IPS-20b (cell line): ENCODE results near the gene SYNJ2.

Experiments used
- H3K27ac ChIP-seq: one replicate; pipeline ENCODE4 v1.5.1; 2013; ENCODE audit warnings: low read length
- H3K27me3 ChIP-seq: 2 replicates; pipeline ENCODE4 v1.6.1; 2013; ENCODE audit warnings: mild to moderate bottlenecking, low read length, inconsistent platforms; ENCODE audit not compliant: insufficient read depth
- H3K36me3 ChIP-seq: 2 replicates; pipeline ENCODE4 v1.6.1; 2013; ENCODE audit warnings: low read depth, mild to moderate bottlenecking, inconsistent platforms, low read length, moderate library complexity; ENCODE audit not compliant: insufficient read depth
- H3K4me1 ChIP-seq: 2 replicates; pipeline ENCODE4 v1.6.1; 2013; ENCODE audit warnings: mild to moderate bottlenecking, control low read depth, inconsistent platforms, low read length, moderate library complexity; ENCODE audit not compliant: insufficient read depth
- H3K4me3 ChIP-seq: 2 replicates; pipeline ENCODE4 v1.5.1; 2013; ENCODE audit warnings: mild to moderate bottlenecking, low read length, inconsistent platforms
- H3K9ac ChIP-seq: 2 replicates; pipeline ENCODE4 v1.6.1; 2013; ENCODE audit warnings: low read depth, mild to moderate bottlenecking, inconsistent platforms, low read length, moderate library complexity
- H3K9me3 ChIP-seq: 2 replicates; pipeline ENCODE4 v1.6.1; 2013; ENCODE audit warnings: mild to moderate bottlenecking, low read depth, low read length, inconsistent platforms; ENCODE audit not compliant: insufficient read depth

The SYNJ2 gene

DNA sequence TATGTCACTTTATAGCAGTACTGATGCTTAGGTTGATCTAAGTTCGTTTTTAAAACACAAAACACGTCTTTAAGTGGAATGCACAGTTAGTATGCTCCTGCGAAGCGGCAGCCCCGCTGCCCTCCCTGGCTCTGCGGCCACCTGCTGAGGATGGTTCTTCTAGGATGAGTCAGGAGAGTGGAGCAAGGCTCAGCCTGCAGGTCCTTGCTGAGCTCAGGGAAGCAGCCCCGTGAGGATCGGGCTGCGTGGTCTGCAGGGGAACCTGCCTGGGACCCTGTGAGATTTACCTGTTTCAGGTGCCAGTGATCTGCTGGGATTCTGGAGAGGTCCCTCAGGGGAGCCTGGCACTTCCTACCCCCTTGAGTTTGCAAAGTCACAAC lies 57.5 kb downstream of the SYNJ2 start:
- Histone ChIP-seq H3K9me3 (no peaks in the 10 kb centered on the region), H3K9ac (no peak overlapping the region), H3K4me3 (no peak overlapping the region), H3K27ac (no peak overlapping the region), H3K4me1 (peaks cover 9% of the 10 kb centered on the region), H3K36me3 (no peaks in the 10 kb centered on the region), H3K27me3 (no peaks in the 10 kb centered on the region)

DNA sequence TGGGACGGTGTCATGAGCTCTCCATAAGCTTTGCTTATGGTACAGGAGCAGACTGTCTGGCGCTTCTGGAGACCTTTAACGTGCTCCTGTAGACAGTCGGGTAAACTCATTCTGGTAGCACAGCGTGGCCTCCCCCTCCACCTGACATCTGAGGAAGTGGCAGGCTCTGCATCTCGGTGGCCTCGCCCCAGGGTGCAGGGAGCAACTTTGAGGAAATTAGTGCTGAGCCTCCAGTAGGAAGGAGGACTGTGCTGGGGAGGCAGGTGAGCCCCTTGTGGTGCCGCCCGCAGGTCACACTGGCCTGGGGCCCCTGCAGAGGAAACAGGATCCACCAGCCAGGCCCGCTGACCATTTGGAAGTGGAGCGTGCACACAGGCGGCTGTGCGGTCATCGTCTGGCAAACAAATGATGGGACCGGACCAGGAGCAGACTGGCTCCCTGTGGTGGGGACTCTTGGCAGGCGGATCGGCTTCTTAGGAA lies 57.9 kb downstream of the SYNJ2 start:
- Histone ChIP-seq H3K9ac (no peak overlapping the region), H3K27ac (no peak overlapping the region), H3K9me3 (no peaks in the 10 kb centered on the region), H3K4me3 (no peak overlapping the region), H3K36me3 (no peaks in the 10 kb centered on the region), H3K27me3 (no peaks in the 10 kb centered on the region), H3K4me1 (peaks cover 9% of the 10 kb centered on the region)

DNA sequence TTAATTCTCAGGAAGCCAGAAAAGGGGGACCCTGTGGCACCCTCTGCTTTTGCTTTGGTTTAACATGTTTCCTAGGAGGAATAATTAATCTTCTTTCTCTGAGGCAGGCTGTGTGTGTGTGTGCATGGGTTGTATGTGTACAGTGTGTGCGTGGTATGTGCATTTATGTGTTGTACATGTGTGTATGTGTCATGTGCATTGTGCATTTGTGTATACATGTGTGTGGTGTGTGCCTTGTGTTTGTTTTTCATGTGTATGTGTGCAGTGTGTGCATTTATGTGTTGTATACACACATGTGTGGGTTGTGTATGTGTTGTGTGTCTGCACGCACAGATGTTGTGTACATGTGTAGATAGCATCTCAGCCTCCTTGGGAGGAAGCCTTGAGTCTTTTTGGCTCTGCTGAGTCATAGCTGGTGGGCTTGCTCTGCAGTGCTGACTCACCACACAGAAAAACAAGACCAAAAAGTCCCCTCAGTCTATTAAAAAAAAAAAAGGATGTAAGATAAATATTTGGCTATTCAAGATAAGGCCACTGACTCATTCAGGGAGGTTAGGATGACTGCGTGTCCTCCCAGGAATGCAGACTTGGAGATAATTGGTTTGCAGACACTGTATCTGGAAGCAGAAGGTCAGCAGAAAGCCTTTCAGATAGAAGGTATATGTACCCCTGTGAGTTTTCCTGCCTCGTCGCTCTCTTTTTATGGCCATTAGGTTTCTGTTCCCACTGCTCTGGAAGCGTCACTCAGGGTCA lies 58.6 kb downstream of the SYNJ2 start:
- H3K4me1 ChIP-seq = peaks cover 9% of the 10 kb centered on the region
- H3K27me3 ChIP-seq = no peaks in the 10 kb centered on the region
- H3K36me3 ChIP-seq = no peaks in the 10 kb centered on the region
- H3K4me3 ChIP-seq = no peak overlapping the region
- no peaks in the 10 kb centered on the region for H3K9me3 ChIP-seq
- no peak overlapping the region for H3K27ac ChIP-seq
- no peak overlapping the region for H3K9ac ChIP-seq

DNA sequence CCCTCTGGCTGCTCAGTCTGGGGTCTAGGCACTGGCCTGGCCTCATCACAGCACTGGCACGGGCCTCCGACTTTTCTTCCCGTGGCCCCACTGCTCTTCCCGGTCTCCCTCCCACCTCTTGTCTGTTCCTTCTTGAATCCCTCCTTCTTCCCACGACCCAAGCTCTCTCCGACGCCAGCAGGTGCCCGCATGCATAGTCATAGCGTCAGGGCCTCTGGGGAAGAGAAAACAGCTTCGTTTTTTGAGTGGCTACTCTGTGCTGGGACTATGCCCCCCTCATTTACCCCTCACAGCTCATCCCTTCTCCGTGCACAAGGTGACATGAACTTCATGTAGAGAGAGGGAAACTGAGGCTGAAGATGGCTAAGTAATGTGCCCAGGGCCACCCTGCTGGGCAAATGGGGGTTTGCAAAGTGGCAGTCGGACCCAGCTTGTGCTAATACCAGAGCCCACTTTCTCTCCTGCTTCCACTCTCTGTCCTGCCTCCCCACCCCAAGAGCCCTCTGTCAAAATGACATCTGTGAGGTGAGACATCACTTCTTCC lies 59.2 kb downstream of the SYNJ2 start:
- Histone ChIP-seq H3K9ac (no peak overlapping the region), H3K27ac (no peak overlapping the region), H3K4me1 (peaks cover 9% of the 10 kb centered on the region), H3K36me3 (no peaks in the 10 kb centered on the region), H3K27me3 (no peaks in the 10 kb centered on the region), H3K9me3 (no peaks in the 10 kb centered on the region), H3K4me3 (no peak overlapping the region)

DNA sequence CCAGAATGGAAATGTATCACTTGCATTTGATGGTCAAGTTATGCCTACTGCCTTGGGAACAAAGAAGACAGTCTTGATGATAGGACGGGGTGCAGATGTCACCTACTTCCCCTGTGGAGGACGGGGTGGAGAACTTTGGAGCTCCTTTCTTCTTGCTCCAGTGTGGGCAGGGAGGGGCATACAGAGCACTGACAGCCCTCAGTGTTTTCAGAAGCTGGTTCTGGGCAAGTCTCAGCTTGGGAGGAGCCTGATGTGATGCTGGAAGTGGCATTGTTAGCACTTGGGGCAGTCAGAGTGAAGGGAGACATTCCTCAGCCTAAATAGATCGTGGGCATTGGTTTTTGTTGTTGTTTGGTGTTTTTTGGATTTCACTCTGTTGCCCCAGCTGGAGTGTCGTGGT lies 59.7 kb downstream of the SYNJ2 start:
- Histone ChIP-seq H3K4me1 (peaks cover 9% of the 10 kb centered on the region), H3K36me3 (no peaks in the 10 kb centered on the region), H3K9ac (no peak overlapping the region; the same call in 1 of the 2 replicates), H3K4me3 (no peak overlapping the region), H3K27me3 (no peaks in the 10 kb centered on the region), H3K9me3 (no peaks in the 10 kb centered on the region), H3K27ac (no peak overlapping the region)

DNA sequence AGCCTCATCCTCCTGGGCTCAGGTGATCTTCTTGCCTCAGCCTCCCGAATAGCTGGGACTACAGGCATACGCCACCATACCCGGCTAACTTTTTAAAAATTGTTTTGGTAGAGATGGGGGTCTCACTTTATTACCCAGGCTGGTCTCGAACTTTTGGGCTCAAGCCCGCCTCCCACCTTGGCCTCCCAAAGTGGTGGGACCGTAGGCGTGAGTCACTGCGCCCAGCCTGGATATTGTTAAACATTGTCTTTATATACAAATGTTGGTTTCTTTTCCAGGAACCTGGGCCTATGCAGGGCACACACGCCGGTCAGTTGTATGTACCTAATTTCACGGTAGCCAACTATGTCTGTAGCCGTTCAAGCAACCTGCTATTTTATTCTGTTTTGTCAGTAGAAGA lies 60.1 kb downstream of the SYNJ2 start:
- Histone ChIP-seq H3K27ac (no peak overlapping the region), H3K36me3 (no peaks in the 10 kb centered on the region), H3K9me3 (no peaks in the 10 kb centered on the region), H3K27me3 (no peaks in the 10 kb centered on the region), H3K4me1 (peaks cover 9% of the 10 kb centered on the region), H3K4me3 (no peak overlapping the region), H3K9ac (no peak overlapping the region; the same call in 1 of the 2 replicates)

DNA sequence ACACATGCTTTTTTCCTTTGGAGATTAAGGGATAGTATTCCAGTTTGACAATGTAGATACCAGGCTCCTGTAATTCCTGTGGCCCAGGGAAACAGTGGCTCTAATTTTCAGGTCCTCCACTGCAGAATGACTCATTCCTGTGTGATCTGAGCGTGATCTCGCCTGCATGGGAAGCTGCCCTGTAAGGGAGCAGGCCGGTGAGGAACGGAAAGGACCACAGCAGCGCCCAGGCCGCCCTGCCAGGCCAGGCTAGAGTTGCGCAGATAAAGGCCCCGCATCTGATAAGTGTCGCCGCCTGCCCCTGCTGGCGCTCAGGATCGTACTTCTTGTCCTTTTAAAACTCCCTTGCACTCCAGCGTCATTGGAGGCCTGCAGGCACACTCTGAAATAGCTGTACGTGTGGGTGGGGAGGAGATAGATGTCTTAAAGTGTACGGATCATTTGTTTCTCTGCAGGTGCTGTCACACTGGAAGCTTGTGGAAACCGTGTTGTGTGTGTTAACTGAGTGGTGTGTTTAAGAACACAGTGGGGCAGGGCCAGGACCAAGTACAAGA lies 60.7 kb downstream of the SYNJ2 start:
- H3K9ac ChIP-seq = no peak overlapping the region; the same call in 1 of the 2 replicates
- no peaks in the 10 kb centered on the region for H3K36me3 ChIP-seq
- H3K9me3 ChIP-seq = no peaks in the 10 kb centered on the region

DNA sequence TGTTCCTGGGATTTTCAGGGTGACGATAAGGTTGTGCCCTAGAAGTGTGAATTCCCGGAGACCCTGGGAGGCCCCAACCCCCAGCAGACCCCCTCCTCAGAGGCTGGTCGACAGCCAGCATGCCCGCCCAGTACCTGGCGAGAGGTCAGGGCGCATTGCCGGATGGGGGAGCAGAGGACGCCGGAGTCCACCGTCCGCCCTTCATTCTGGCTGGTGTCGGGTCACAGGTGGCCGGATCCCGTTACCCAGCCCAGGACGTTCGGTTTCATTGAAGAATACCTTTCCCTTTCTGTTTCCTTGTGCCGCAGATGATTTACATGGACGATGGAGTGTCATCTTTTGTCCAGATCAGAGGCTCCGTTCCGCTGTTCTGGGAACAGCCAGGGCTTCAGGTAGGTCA lies 61.3 kb downstream of the SYNJ2 start:
- H3K4me1 ChIP-seq = peaks cover 9% of the 10 kb centered on the region
- H3K36me3 ChIP-seq = no peaks in the 10 kb centered on the region

More for the DNA sequence above, 60.7 kb downstream of the SYNJ2 start:
- H3K4me1 ChIP-seq = peaks cover 9% of the 10 kb centered on the region
- H3K27ac ChIP-seq = no peak overlapping the region
- no peak overlapping the region for H3K4me3 ChIP-seq
- H3K27me3 ChIP-seq = no peaks in the 10 kb centered on the region

DNA sequence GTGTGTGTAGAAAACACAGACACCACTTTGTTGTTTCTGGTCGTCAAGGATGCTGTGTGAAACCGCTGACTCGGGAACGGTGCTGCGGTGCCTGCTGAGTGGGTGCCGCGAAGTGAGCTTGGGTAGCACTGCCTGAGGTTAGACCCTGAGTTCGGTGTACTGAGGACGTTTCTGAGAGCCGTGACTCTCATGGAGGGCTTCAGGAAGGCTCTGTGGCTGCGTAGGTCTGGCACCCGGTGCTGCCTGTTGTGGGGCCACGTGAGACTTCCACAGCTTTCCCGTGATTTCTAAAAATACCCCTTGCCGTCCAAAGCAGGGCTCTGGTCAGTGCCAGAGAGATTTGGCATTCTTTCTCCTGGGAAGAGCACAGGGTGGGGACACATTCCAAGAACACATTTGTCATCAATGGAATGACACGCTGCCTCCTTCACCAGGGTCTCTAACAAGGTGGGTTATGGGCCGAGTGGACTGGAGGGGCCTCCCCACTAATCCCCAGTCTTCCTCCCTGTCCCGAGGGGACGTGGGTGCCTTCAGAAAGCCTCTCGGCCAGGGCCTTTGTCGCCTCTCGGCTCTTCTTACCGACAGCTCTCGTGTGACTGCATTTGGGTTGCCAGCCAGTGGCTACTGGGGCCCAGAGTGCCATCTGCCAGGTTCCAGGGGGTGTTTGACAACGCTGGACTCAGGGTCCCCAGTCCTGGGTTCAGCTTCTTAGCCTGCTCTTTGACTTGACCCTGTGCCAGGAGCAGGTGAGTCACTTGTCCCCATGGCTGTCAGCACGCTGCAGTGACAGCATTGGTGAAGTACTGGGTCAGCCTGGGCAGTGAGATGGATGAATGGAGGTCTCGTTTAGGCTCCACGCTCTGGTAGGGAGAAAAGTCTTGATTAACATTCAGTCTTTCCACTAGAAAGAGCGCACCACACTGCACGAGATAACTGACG lies 62.2 kb downstream of the SYNJ2 start:
- H3K27ac ChIP-seq = no peak overlapping the region
- H3K4me1 ChIP-seq = peaks cover 9% of the 10 kb centered on the region
- H3K9me3 ChIP-seq = no peaks in the 10 kb centered on the region
- H3K36me3 ChIP-seq = no peaks in the 10 kb centered on the region
- no peak overlapping the region for H3K9ac ChIP-seq
- H3K4me3 ChIP-seq = no peak overlapping the region
- no peaks in the 10 kb centered on the region for H3K27me3 ChIP-seq

More for the DNA sequence above, 61.3 kb downstream of the SYNJ2 start:
- Histone ChIP-seq H3K9ac (no peak overlapping the region), H3K27me3 (no peaks in the 10 kb centered on the region), H3K4me3 (no peak overlapping the region), H3K27ac (no peak overlapping the region), H3K9me3 (no peaks in the 10 kb centered on the region)

DNA sequence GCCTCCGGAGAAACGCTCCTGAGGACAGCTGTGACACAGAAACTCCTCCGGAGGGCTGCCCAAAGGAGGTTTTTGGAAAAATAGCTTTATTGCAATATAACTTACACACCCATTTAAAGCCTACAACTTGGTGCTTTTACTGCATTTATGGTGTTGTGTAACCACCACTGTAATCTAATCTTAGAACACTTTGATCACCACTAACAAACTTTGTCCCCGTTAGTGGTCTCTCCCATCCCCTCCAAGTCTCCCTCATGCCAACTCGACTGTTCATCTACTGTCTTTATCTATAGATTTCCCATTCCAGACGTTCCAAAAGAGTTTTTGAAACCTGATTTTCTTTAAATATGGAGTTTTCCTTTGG lies 62.8 kb downstream of the SYNJ2 start:
- no peak overlapping the region for H3K4me3 ChIP-seq
- H3K27ac ChIP-seq = no peak overlapping the region
- no peaks in the 10 kb centered on the region for H3K27me3 ChIP-seq
- peaks cover 4% of the 10 kb centered on the region; the same call in 1 of the 2 replicates for H3K4me1 ChIP-seq
- no peaks in the 10 kb centered on the region for H3K9me3 ChIP-seq
- no peak overlapping the region for H3K9ac ChIP-seq
- no peaks in the 10 kb centered on the region for H3K36me3 ChIP-seq

DNA sequence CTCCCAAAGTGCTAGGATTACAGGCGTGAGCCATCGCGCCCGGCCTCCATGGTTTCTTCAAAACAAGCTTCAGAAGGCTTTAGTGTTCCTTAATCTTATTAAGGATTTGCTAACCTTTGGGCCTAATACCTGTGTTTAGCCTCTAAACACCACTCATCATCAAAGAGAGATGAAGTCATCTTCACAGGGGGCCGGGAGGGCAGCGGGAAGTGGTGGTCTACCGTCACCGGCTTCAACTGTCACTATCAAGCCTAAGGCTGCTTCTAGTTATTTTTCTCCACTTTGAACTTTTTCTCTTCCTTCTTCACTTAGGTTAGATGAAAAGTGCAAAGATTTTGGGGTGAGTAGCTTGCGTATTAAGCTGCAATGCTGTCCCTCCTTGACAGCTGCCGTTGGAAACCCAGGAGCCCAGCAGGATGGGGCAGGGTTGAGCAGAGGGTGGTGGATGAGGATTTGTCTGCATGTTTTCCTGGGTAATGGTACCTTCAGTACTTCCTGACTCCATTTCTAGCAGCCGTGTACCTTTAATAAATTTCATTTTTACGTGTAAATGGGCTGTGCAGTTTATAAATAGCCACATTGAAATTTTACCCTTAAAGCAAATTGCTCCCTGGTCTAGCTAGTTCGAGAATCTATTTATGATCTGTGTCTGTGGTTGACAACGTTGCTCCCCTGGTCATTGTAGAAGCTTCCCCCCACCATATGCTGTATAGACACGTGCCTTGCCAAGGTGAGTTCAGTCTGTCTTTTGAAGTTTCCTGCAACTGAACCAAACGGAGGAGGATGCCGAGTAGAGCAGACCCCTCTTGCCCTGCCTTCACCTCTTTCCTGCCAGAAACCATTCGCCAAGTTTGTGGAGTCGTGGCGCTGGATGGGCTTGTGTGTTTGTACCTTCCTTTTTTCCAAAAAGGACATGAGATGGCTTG lies 64.8 kb downstream of the SYNJ2 start:
- Histone ChIP-seq H3K27ac (no peak overlapping the region), H3K27me3 (no peaks in the 10 kb centered on the region), H3K4me3 (no peak overlapping the region), H3K36me3 (no peaks in the 10 kb centered on the region), H3K9me3 (no peaks in the 10 kb centered on the region), H3K9ac (no peak overlapping the region), H3K4me1 (no peaks in the 10 kb centered on the region)
